ENCODE results near the gene SRMS. TPM values are rescaled to one million over a fixed set of nuclear protein-coding genes. Genes with fewer than 3 reads are reported as not detected.
"Not testable (repeated sequence)": the region's sequence is repeated elsewhere in the genome, so short reads cannot be mapped to it uniquely, and the experiment has no call there.

Gene SRMS
- total RNA-seq, 1 donor from 2014 or later = not detected

GRCh38 chr20:63565699-63566335, 18.3 kb upstream of the SRMS start:
- no peak for DNase-seq

- DNase-seq = no peak
Observed at GRCh38 chr20:63565021-63565698, 17.6 kb upstream of the SRMS start.

DNA sequence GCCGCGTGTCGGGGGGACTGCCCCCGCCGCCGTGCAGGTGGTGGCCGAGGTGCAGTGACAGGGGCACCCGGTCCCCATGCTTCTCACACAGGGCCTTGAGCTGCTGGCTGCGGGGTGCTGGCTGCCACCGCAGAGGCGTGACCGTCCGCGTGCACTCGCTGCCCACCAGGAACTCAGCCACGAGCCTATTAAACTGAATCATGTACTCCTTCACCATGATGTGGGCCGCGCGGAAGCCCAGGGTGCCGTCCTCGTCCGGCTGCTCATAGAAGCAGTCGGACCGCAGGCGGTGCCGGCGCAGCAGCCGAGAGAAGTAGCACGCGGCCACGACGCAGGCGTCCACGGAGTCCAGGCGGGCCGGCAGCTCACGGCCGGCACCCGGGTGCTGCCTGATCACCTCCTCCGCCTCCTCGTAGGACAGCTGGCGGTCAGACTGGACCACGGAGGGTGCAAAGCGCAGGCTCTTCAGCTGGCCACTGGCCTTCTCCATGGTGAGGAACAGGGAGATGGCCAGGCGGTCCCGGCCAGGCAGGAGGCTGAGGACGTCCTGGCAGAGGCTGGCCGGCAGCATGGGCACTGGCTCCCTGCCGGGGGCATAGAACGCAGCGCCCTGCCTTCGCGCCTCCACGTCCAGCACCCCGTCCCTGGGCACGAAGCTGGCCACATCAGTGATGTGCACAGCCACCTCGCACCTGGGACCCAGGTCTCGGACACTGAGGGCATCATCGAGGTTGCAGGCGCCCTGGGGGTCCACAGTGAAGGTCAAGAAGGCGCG, 16.7 kb upstream of the SRMS start:
- no peak for DNase-seq

- no peak for DNase-seq
Observed at GRCh38 chr20:63563225-63563935, 15.8 kb upstream of the SRMS start.

DNA sequence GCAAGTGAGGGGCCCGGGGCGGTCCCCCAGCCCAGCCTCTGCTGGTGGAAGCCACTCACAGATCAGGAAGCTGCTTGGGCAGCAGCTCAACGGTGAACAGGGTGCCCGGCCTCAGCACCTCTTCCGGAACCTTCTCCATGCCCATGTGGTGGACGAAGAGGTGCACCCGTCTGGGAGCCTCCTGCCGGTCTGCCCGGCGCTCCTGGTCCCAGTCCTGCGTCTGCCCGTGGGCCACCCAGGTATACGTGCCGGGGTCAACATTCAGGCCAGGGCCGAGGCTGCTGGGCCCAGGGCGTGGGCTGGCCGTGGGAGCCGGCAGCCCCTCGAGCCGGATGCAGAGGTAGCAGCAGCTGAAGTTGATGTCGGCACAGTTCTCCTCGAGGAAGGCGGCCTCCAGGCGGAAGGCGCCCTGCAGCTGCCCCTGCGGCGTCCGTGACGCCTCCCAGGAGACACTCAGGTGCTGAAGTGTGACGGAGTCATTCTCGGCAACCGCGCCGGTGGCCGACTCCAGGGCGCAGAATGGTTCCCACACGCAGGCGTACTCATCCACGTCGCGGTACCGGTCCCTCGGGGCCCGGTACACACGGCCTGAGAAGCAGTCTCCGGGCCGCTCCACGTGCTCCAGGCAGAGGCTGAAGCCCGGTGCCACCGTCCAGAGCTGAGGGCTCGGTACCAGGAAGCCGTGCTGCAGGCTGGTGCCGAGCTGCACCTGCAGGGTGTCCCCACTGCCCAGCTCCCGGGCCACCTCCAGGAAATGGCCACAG, 15.1 kb upstream of the SRMS start:
- no peak for DNase-seq

GRCh38 chr20:63561624-63562396, 14.3 kb upstream of the SRMS start:
- DNase-seq = no peak

DNA sequence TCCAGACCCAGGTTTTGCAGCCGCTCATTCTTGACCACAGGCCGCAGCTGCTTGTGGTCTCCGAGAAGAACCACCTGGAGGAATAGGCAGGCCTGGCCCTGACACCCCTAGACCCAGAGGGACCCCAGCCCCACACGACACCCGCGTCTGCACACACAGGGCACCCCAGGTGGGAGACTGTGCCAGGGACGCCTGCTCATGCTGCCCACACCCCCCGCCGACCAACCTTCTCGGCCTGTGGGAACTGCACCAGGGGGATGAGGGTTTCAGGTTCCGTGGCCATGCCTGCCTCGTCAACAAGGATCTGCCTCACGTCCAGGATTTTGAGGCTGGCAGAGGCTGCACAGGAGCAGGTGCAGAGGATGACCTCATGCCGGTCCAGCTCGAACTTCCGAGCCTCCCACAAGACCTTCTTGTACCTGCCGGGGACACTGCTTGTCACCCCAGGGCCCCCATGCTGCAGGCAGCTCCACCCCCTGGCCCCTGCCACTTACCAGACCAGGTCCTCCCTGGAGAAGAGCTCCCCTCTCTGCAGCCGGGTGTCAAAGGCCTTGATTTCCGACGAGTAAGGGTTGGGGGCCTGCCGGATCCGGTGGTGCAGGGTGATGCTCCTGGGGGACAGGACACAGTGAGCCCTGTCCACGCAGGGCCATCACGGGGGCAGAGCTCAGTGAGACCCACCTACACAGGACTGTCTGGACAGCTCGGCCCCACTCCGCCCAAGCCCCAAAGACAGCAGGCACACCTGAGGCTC, 13.5 kb upstream of the SRMS start:
- no peak for DNase-seq

DNA sequence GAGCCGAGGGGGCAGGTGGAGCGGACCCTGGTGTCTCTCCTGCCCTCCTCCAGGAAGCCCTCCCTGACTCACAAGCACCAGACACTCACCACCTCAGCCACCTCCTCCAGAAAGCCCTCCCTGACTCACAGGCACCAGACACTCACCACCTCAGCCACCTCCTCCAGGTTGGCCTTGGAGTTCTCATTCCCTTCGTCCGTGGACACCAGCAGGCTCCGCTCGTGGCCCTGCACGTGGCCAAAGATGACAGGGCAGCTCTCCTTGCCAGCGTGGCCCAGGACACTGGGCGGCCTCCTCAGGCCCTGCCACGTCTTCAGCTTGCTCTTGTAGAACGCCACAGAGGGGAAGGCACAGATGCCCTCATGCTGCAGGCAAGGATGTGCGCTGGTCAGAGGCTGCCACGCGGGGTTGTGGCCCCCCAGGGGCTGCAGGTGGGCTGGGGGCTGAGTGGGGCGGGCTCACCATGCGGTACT, 12.8 kb upstream of the SRMS start:
- no peak for DNase-seq

DNA sequence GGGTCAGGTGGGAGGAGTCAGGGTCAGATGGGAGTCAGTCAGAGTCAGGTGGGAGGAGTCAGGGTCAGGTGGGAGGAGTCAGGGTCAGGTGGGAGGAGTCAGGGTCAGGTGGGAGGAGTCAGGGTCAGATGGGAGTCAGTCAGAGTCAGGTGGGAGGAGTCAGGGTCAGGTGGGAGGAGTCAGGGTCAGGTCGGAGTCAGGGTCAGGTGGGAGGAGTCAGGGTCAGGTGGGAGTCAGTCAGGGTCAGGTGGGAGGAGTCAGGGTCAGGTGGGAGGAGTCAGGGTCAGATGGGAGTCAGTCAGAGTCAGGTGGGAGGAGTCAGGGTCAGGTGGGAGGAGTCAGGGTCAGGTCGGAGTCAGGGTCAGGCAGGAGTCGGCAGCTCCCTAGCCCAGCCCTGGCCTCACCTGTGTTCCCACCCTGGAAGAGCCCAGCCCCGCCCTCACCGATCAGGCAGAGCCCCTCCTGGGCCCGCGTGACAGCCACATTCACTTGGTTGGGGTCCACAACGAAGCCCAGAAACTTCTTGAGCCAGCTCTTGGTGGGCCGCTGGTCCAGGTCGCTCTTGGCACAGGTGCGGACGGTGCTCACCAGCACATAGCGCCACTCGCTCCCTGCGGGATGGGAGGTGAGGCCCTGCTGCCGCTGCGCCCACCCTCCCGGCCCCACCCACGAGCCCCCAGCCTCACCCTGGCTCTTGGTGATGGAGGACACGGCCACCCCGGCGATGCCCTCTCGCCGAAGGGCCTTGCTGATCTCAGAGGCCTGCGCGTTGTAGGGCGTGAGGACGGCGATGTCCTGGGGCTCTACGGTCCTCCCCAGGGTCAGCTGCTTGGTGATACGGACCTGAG, 12.2 kb upstream of the SRMS start:
- not testable (repeated sequence) for DNase-seq

DNA sequence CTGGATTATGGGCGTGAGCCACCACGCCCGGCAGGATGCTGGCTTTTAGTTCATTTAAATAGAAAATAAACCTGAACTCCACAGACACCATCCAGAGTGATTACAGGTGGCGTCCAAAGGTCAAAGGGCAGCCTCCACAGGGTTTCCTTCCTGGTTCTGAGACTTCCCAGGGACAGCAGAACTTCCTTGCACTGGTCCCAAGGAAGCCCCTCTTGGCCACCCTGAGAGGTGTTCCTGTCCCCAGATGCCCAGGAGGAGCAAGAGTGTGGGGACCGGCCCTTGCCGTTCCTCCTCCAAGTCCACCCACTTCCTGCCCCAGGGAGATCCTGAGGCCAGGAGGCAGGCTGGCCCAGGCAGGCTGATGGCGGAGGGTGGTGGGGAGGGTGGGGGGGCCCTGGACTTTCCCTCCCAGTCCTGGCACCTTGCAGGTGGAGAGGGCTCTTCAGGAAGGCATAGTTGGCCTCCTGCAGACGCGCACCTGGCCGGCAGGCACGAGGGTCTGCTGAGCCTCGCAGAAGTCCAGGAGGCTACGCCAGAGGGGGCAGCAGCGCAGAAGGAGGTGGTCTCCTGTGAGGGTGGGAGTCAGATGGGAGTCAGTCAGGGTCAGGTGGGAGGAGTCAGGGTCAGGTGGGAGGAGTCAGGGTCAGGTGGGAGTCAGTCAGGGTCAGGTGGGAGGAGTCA, 11.4 kb upstream of the SRMS start:
- DNase-seq = no peak

DNA sequence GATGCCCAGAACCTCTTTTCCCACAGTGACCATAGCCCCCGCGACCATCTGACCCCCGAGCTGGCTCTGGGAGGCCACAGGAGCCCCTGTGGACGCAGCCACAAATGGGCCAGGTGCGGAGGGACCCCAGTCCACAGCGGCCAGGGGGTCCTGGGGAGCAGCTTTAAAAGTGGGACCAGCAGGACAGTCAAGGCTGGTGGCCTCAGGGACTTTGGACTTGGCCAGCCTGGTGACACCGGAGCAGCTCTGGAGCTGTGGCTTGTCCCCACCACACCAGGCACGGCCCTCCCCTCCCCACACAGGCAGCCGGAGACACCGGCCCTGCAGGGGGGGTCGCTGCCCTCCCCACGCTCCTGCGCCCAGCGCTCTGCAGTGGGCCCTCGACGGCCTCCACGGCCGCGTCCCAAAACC, 9.9 kb upstream of the SRMS start:
- DNase-seq = no peak

GRCh38 chr20:63556873-63557478, 9.4 kb upstream of the SRMS start:
- DNase-seq = no peak

GRCh38 chr20:63555661-63556381, 8.3 kb upstream of the SRMS start:
- DNase-seq = no peak

DNA sequence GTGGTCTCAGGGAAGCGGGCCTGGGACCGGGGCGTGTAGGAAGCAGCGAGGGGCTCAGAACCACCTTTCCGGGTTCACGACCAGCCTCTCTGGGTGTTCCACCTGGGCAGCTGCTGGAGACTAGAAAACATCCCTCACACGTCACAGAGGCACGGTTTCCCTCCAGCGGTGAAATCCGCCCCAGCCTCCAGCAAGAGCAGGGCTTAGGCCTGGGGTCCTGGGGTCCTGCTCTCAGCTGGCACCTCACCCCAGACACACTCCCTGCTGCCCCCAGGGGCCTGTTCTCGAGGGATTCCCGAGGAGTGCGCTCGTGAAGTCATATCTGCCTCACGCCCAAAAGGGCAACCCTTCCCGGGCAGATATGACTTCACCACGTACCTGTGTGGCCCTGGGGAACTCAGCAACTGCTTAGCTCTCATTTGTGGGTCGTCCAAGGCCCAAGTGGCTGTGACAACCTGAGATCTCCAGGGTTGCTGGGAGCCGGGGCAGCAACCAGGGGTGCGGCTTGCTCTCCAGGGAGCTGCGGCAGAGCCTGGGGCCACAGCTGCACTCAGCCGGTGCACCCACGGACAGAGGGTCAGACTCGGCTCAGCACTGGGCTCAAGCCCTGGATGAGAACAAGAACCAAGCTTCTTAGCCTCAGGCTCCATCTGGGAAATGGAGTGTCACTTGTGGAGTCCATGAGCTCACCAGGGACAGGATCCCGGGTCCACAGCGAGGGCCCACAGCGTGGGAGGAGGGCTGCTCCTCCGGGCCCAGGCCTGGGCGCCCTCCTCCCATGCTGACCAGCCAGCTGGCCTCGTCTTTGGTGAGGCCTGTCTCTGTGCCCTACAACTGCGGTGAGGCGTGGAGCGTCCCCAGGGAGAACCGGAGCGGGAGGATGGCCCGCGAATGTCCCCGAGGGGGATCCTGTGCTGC, 7.1 kb upstream of the SRMS start:
- no peak for DNase-seq

- DNase-seq = peak; percentile 55
Observed at GRCh38 chr20:63553933-63554290, 6.4 kb upstream of the SRMS start, which contains the start of gene FNDC11. Gene FNDC11 (plus strand): TSS chr20:63554159. CDS start chr20:63555664, 1,505 bp downstream.

GRCh38 chr20:63553251-63553932, 5.8 kb upstream of the SRMS start:
- peak; percentile 95 for DNase-seq

Measured in dermis blood vessel endothelial cell (primary cell).